Measurements from ENCODE around the gene CDC23. TPM values are rescaled to one million over a fixed set of nuclear protein-coding genes. Genes with fewer than 3 reads are reported as not detected.
A peak's percentile ranks its signal among the peaks of the same experiment; 100 is the strongest.

Gene CDC23
- total and polyA plus RNA-seq, 7 donors: 7.8 to 33.1 (median 17.2) TPM

- Histone ChIP-seq H3K27ac (no peak overlapping the region), H3K4me3 (no peak overlapping the region), H3K27me3 (no peaks in the 10 kb centered on the region), H3K36me3 (no peaks in the 10 kb centered on the region), H3K4me1 (peaks cover 0 to 13% (median 6%) of the 10 kb centered on the region in 4 donors), H3K9me3 (no peaks in the 10 kb centered on the region)
- DNase-seq: no peak
- 67 to 79% methylated on average over 4 of the region's 4 CpGs for WGBS, 2 donors
- intact Hi-C loops (cut with DNase I): no loop called here
- TF ChIP-seq EP300 (IDR thresholded peaks at IDR 0.05): no peak
- TF ChIP-seq POLR2AphosphoS5 (IDR thresholded peaks at IDR 0.05): no peak
- TF ChIP-seq POLR2A (IDR thresholded peaks at IDR 0.05): no peak
- no peak for TF ChIP-seq CTCF (IDR thresholded peaks at IDR 0.05)
These were observed 72.9 kb downstream of the CDC23 start for GRCh38 chr5:138140268-138140667.

- Histone ChIP-seq H3K4me3 (peak overlapping the region in 3 of 4 donors; percentile 59 to 70 (median 66)), H3K9me3 (no peaks in the 10 kb centered on the region), H3K36me3 (no peaks in the 10 kb centered on the region), H3K4me1 (peaks cover 0 to 13% (median 6%) of the 10 kb centered on the region in 4 donors), H3K27ac (no peak overlapping the region), H3K27me3 (no peaks in the 10 kb centered on the region)
- TF ChIP-seq POLR2AphosphoS5 (IDR thresholded peaks at IDR 0.05) (no peak), POLR2A (IDR thresholded peaks at IDR 0.05) (no peak), CTCF (IDR thresholded peaks at IDR 0.05) (no peak), EP300 (IDR thresholded peaks at IDR 0.05) (no peak)
- intact Hi-C loops (cut with DNase I): loop anchor here (10.0 kb wide), 1 partner anchor 385 kb away; the partner anchor contains the start of gene HNRNPA0
- 49 to 53% methylated on average over 3 of the region's 3 CpGs for WGBS, 2 donors
- DNase-seq: no peak
These were observed 73.4 kb downstream of the CDC23 start for GRCh38 chr5:138139781-138140090.

- Histone ChIP-seq H3K36me3 (no peaks in the 10 kb centered on the region), H3K9me3 (no peaks in the 10 kb centered on the region), H3K4me3 (peak within 1 kb of the TSS; percentile 42 to 70 (median 62)), H3K27me3 (no peaks in the 10 kb centered on the region), H3K4me1 (peaks cover 0 to 13% (median 6%) of the 10 kb centered on the region in 4 donors), H3K27ac (peak within 1 kb of the TSS in 2 of 4 donors; percentile 34 to 43)
- TF ChIP-seq POLR2AphosphoS5 (IDR thresholded peaks at IDR 0.05): peak in 1 of 4 donors; percentile 11
- TF ChIP-seq EP300 (IDR thresholded peaks at IDR 0.05): no peak
- intact Hi-C loops (cut with DNase I): loop anchor here (10.0 kb wide), 1 partner anchor 384 kb away; the partner anchor contains the start of gene HNRNPA0
- 5 to 11% methylated on average over 31 of the region's 31 CpGs for WGBS, 2 donors
- DNase-seq: peak; percentile 72
These were observed 74.0 kb downstream of the CDC23 start, which contains the start of gene NME5 for GRCh38 chr5:138138949-138139780. NME5 (minus strand) TSS chr5:138139428; CDS start chr5:138138780, 648 bp downstream.

Other genes starting within 250 kb of the CDC23 start
- gene FAM13B, start 180.2 kb downstream of the CDC23 start, total RNA-seq: 10 to 100 TPM; 47.2 to 81.7 (median 58.7) TPM
- 10 to 100 TPM in 2 of 3 donors, 1 to 10 TPM in 1; 9.0 to 12.7 (median 12.6) TPM for gene FAM13B, start 180.2 kb downstream of the CDC23 start, polyA plus RNA-seq
- not detected for gene WNT8A, start 129.3 kb downstream of the CDC23 start, total RNA-seq
- gene WNT8A, start 129.3 kb downstream of the CDC23 start, polyA plus RNA-seq: not detected
- 1 to 10 TPM; 1.5 to 3.5 (median 2.6) TPM for gene NME5, start 73.9 kb downstream of the CDC23 start, total RNA-seq
- gene NME5, start 73.9 kb downstream of the CDC23 start, polyA plus RNA-seq: 1 to 10 TPM in 2 of 3 donors, not detected in 1; 1.2 to 1.5 TPM
- 10 to 100 TPM; 48.5 to 52.3 (median 50.5) TPM for gene BRD8, start 34.7 kb downstream of the CDC23 start, total RNA-seq
- 10 to 100 TPM; 13.4 to 30.5 (median 21.0) TPM for gene BRD8, start 34.7 kb downstream of the CDC23 start, polyA plus RNA-seq
- gene KIF20A, start 34.2 kb downstream of the CDC23 start, total RNA-seq: under 1 TPM in 3 of 4 donors, not detected in 1; 0.36 to 0.55 (median 0.54) TPM
- gene KIF20A, start 34.2 kb downstream of the CDC23 start, polyA plus RNA-seq: 1 to 10 TPM; 1.8 to 9.8 (median 2.8) TPM
- 1 to 10 TPM in 2 of 4 donors, under 1 TPM in 2; 0.49 to 3.9 (median 1.3) TPM for gene GFRA3, start 61.3 kb upstream of the CDC23 start, total RNA-seq
- gene GFRA3, start 61.3 kb upstream of the CDC23 start, polyA plus RNA-seq: under 1 TPM in 2 of 3 donors, not detected in 1; 0.69 to 0.73 TPM
- gene CDC25C, start 118.5 kb upstream of the CDC23 start, total RNA-seq: under 1 TPM in 1 of 4 donors, not detected in 3; 0.27 TPM
- gene CDC25C, start 118.5 kb upstream of the CDC23 start, polyA plus RNA-seq: 1 to 10 TPM in 2 of 3 donors, under 1 TPM in 1; 0.60 to 5.9 (median 2.8) TPM
- 10 to 100 TPM; 26.8 to 28.5 (median 27.7) TPM for gene FAM53C, start 124.9 kb upstream of the CDC23 start, total RNA-seq
- 10 to 100 TPM in 2 of 3 donors, 1 to 10 TPM in 1; 6.0 to 12.8 (median 10.6) TPM for gene FAM53C, start 124.9 kb upstream of the CDC23 start, polyA plus RNA-seq
- 10 to 100 TPM; 54.8 to 69.6 (median 55.8) TPM for gene KDM3B, start 139.4 kb upstream of the CDC23 start, total RNA-seq
- 10 to 100 TPM; 16.2 to 32.2 (median 17.8) TPM for gene KDM3B, start 139.4 kb upstream of the CDC23 start, polyA plus RNA-seq
- gene REEP2, start 225.7 kb upstream of the CDC23 start, total RNA-seq: 10 to 100 TPM in 3 of 4 donors, 1 to 10 TPM in 1; 7.7 to 24.6 (median 14.8) TPM
- 1 to 10 TPM in 2 of 3 donors, under 1 TPM in 1; 0.92 to 4.8 (median 3.7) TPM for gene REEP2, start 225.7 kb upstream of the CDC23 start, polyA plus RNA-seq